ENCODE measurements around the gene MORN1. TPM values are rescaled to one million over a fixed set of nuclear protein-coding genes. Genes with fewer than 3 reads are reported as not detected.

MORN1 gene
- polyA plus RNA-seq, 1 donor from 2014 or later, result 10.9 TPM

- H4K20me1 ChIP-seq (ENCODE audit: insufficient read depth), result no peaks in the 10 kb centered on the region
- no peaks in the 10 kb centered on the region for H3K27me3 ChIP-seq (ENCODE audit: insufficient read depth, low read depth, low read length)
Observed at GRCh38 chr1:2400950-2401649, 9.7 kb upstream of the MORN1 start.

GRCh38 chr1:2400576-2400909 lies 9.2 kb upstream of the MORN1 start:
- Histone ChIP-seq H3K4me2 (ENCODE audit: low read length) (no peak overlapping the region), H3K36me3 (ENCODE audit: insufficient read depth, low read length) (no peaks in the 10 kb centered on the region), H3K9me3 (ENCODE audit: low read length) (no peaks in the 10 kb centered on the region), H3K9me2 (ENCODE audit: insufficient read depth, low read length) (no peaks in the 10 kb centered on the region), H3K27me3 (ENCODE audit: insufficient read depth, low read depth, low read length) (no peaks in the 10 kb centered on the region), H4K20me1 (ENCODE audit: insufficient read depth) (no peaks in the 10 kb centered on the region), H3K4me3 (ENCODE audit: low read length) (no peak overlapping the region), H3K27ac (ENCODE audit: low read length) (no peak overlapping the region), H3K79me2 (replicated peaks; ENCODE audit: insufficient read depth, low read length) (no peaks in the 10 kb centered on the region), H3K9ac (ENCODE audit: low read length) (no peak overlapping the region), H3F3A (ENCODE audit: insufficient read depth, low read length, poor library complexity, severe bottlenecking) (no peaks in the 10 kb centered on the region), H2AFZ (ENCODE audit: low read depth, low read length) (no peak overlapping the region)
- TF ChIP-seq POLR2AphosphoS5 (IDR thresholded peaks at IDR 0.05) (no peak), EZH2 (IDR thresholded peaks at IDR 0.05; ENCODE audit: borderline replicate concordance, insufficient read depth, low read length, poor library complexity, severe bottlenecking) (no peak), TAF1 (IDR thresholded peaks at IDR 0.05; ENCODE audit: low read depth) (no peak), MXI1 (conservative IDR thresholded peaks at IDR 0.05; ENCODE audit: poor library complexity, severe bottlenecking) (no peak), RAD21 (conservative IDR thresholded peaks at IDR 0.05) (no peak), CTCF (IDR thresholded peaks at IDR 0.05; ENCODE audit: poor library complexity, severe bottlenecking) (no peak), SMC3 (conservative IDR thresholded peaks at IDR 0.05; ENCODE audit: poor library complexity) (no peak), EP300 (conservative IDR thresholded peaks at IDR 0.05; ENCODE audit: poor library complexity, severe bottlenecking) (no peak)
- TF ChIP-seq, protein P1, sequence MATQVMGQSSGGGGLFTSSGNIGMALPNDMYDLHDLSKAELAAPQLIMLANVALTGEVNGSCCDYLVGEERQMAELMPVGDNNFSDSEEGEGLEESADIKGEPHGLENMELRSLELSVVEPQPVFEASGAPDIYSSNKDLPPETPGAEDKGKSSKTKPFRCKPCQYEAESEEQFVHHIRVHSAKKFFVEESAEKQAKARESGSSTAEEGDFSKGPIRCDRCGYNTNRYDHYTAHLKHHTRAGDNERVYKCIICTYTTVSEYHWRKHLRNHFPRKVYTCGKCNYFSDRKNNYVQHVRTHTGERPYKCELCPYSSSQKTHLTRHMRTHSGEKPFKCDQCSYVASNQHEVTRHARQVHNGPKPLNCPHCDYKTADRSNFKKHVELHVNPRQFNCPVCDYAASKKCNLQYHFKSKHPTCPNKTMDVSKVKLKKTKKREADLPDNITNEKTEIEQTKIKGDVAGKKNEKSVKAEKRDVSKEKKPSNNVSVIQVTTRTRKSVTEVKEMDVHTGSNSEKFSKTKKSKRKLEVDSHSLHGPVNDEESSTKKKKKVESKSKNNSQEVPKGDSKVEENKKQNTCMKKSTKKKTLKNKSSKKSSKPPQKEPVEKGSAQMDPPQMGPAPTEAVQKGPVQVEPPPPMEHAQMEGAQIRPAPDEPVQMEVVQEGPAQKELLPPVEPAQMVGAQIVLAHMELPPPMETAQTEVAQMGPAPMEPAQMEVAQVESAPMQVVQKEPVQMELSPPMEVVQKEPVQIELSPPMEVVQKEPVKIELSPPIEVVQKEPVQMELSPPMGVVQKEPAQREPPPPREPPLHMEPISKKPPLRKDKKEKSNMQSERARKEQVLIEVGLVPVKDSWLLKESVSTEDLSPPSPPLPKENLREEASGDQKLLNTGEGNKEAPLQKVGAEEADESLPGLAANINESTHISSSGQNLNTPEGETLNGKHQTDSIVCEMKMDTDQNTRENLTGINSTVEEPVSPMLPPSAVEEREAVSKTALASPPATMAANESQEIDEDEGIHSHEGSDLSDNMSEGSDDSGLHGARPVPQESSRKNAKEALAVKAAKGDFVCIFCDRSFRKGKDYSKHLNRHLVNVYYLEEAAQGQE (IDR thresholded peaks at IDR 0.05; ENCODE audit: borderline replicate concordance), result no peak

More at GRCh38 chr1:2400950-2401649, 9.7 kb upstream of the MORN1 start:
- Histone ChIP-seq H3K9me3 (ENCODE audit: low read length) (no peaks in the 10 kb centered on the region), H2AFZ (ENCODE audit: low read depth, low read length) (no peak overlapping the region), H3K4me2 (ENCODE audit: low read length) (no peak overlapping the region), H3K79me2 (replicated peaks; ENCODE audit: insufficient read depth, low read length) (no peaks in the 10 kb centered on the region), H3F3A (ENCODE audit: insufficient read depth, low read length, poor library complexity, severe bottlenecking) (no peaks in the 10 kb centered on the region), H3K9me2 (ENCODE audit: insufficient read depth, low read length) (no peaks in the 10 kb centered on the region), H3K9ac (ENCODE audit: low read length) (no peak overlapping the region), H3K27ac (ENCODE audit: low read length) (no peak overlapping the region), H3K36me3 (ENCODE audit: insufficient read depth, low read length) (no peaks in the 10 kb centered on the region), H3K4me3 (ENCODE audit: low read length) (no peak overlapping the region)
- TF ChIP-seq POLR2AphosphoS5 (IDR thresholded peaks at IDR 0.05) (no peak), TAF1 (IDR thresholded peaks at IDR 0.05; ENCODE audit: low read depth) (no peak), RAD21 (conservative IDR thresholded peaks at IDR 0.05) (no peak), EZH2 (IDR thresholded peaks at IDR 0.05; ENCODE audit: borderline replicate concordance, insufficient read depth, low read length, poor library complexity, severe bottlenecking) (no peak), MXI1 (conservative IDR thresholded peaks at IDR 0.05; ENCODE audit: poor library complexity, severe bottlenecking) (no peak)
- TF ChIP-seq, protein P1 (IDR thresholded peaks at IDR 0.05; ENCODE audit: borderline replicate concordance), result no peak

Measured in neural cell (in vitro differentiated cells).